Measurements from ENCODE around the gene CDH13.

CDH13 gene

DNA sequence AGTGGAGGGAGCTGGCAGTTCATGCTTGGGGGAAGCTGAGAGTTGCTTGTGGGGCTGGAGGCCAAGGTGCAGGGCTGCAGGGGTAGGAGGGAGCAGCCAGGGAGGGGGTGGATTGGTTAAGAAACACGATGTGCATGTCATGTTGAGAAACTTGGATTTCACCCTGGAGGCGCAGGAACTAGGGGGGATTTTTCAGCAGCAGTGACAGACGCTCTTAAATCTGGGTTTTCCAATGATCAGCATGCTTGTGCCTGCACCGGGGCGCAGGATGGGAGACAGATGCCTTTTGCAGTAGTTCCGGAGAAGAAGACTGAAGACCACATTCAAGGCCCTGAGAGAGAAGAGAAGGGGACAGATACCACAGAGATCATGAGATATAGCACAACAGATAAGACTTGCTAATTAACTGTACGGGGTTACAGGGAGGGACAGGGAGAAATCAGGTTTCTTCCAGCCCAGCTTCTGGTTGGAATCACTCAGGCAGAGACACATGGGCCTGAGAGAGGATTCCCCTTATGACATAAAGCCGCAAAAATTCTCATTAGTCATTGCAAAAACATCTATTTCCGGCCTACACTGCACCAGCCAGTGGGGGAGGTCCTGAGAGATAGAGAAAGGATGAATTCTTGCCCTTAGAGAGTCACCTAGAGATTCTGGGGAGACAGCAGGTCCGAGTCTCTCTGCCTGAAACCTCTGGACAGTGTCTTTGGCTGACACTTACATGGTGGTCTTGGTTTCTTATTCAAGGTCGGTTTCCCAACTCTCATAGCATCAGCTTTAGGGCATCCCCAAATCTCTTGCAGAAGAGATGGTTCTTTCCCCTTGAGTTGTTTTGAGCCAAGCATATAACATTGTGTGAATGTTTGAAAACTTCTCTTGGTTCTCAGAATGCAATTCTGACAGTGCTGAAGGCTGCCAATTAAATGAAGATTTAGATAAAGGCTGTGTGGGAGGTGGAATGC, 27.1 kb downstream of the CDH13 start:
- no peak for DNase-seq

DNA sequence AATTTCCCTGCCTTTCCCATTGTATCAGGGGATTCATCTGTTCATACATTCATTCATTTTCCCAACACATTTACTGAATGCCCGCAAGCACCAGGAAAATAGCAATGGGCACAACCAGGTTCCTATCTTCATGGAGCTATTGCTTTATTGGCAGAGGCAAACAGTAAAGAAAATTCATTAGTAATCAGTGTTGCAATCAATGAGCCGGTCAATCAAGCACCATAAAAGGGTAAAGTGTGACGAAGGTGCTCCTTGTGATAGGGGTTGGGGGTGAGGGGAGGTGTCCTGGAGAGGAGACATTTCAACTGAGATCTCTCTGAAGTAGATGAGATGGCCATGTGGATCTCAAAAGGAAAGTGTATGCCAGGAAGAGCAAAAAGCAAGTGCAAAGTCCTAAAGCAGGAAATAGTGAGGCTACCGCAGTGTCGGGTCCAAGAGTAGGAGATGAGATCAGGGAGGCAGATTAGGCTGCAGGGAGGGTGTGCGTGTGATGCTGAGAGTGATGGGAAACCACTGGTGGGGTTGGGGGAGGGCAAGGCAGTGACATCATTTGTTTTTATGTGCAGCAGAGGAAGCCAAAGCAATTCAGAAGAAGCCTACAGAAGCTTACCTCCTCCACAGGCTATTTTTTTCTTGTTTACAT, 28.4 kb downstream of the CDH13 start:
- no peak for DNase-seq

DNA sequence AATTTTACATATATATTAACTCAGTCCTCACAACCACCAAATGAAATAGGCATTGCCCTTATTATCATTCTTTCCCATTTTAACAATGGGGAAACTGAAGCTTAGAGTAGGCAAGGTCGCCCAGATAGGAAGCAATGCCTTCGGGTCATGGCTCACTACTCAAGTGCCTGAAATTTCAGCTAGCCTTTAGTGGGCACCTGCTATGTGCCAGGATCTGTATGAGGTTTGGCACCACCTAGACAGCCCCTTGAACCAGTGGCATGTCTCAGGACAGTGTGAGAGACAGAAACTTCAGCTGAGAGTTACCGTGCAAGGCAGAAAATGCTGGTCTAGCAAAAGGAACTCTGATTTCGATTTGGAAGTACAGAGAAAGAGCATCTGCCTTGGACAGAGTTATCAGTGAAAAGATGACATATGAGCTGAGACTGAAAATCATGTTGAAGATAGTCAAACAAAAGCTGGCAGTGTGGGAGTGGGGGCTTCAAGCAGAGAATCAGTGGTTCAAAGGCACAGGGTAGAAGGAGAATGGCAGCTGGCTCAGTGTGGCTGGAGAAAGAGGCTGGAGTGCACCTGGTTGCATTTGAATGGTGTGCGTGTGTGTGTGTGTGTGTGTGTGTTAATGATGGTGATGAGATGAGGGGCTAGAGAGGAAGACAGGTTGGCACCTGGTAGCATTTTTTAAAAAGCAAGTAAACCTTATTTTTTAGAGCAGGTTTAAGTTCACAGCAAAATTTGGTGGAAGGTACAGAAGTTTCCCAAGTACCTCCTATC, 29.1 kb downstream of the CDH13 start:
- no peak for DNase-seq

DNA sequence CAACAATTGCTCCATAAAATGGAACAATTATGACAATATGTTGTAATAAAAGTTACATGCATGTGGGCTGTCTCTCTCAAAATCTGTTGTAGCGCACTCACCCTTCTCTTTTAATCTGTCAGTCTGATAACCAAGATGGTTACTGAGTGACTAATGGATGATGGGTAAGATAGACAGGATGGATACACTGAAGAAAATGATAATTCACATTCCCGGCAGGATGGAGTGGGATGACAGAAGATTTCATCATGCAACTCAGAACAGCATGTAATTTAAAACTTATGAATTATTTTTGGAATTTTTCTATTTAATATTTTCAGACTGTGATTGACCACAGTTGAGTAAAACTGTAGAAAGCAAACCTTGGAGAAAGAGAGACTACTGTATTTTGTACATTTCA, 30.5 kb downstream of the CDH13 start:
- no peak for DNase-seq

DNA sequence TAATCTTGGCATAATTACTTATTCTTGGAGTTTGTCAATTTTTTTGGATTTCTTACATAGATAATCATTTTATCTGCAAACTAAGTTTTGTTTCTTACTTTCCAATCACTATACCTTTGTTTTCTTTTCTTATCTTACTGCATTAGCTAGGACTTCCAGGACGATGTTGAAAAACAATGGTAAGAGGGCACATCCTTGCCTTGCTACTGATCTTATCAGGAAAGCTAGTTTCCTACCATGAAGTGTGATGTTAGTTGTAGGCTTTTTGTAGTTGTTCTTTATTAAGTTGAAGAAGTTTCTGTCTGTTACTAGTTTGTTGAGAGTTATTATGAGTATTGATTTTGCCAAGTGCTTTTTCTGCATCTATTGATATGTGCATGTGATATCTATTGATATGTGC, 31.0 kb downstream of the CDH13 start:
- DNase-seq: no peak

DNA sequence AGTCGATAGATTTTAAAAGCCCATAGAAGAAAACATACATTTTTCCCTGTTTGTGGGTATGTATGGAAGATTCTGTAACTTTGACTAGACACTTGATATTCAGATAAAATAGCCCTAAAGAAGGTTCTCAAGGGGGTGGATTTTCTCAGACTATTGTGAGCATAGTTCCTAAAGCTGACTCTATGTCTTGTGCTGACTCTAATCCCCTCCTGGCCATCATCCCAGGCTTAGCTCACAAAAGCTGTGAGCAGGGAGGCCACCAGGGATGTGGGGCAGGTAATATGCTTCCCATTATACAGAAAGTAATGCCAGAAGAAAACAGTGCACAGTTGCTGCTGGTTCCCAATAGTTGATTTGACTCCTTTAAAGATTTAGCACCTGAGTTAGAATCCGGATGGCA, 32.0 kb downstream of the CDH13 start:
- no peak for DNase-seq

DNA sequence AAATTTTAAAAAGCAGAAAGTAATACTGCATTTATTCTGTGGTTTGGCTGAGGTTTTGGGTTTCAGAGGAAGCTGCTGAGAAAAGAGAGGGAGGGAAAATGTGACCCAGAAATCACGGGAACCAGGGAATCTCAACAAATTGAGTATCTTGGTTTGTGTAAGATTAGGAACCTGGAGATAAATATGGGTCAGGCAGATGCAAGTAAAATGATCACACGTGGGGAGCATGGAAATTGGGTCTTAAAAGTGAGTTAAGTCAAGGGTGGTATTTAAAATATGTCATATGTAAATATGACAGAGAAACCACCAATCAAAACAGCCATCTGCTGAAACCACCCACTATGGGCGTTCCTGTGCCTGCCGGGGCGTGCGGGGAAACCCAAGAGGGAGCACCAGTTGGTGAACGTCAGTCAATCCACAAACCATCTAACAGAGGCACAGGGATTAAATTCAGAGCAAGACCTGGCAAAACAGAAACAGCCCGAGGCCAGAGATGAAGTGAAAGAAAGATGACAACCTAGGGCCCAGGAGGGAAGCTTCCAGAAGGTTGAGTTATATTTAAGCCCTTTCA, 33.4 kb downstream of the CDH13 start:
- DNase-seq: no peak

DNA sequence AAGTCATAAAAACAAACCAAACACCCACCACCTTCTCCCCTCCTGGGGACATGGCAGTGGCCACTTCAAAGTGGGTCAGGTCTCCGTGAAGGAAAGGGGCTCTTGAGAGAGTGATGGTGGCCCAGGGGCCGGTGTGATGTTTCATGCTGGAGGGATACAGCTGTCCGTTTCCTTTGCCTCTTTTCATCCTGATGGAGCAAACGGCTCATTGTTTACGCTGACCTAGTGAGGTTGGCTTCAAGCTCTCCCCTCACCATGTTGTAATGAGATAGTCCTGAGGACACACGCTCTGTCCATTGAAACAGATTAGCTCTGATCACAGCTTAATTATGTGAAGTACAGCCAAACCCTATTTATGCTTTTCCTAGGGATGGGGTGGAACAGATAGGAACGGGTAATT, 34.2 kb downstream of the CDH13 start:
- no peak for DNase-seq

DNA sequence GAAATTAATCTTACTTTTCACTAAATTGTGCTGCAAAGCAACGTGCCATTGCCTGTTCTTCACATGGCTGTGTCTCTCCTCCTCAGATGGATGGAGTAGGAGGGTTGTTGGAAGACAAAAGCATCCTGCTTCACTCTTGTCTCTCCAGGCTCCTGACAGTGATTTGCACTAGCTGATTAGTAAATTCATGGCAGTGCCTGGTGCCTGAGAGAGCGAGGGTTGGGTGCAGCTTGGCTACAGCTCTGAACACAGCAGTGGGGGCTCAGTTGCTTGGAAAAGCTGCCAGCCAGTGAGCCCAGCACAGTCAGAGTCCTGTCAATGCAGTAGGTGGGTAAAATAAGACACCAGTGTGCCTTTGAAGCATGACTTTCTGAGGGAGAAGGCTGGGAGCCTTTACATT, 37.4 kb downstream of the CDH13 start:
- DNase-seq: no peak

DNA sequence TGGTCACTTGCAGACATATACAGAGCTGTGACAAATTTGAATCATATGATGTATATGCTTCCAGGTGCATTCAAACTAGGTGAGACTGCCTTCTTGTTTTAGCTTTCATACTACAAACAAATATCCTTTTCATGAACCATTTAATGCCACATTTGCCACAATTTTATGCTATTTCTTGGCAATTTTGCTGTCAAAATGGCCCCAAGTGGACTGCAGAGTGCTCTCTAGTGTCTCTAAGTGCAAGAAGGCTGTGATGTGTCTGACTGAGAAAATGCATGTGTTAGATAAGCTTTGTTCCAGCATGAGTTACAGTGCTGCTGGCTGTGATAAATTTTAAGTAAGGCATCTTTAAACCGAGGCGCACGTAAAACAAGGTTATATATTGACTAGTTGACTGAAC, 38.3 kb downstream of the CDH13 start:
- no peak for DNase-seq

DNA sequence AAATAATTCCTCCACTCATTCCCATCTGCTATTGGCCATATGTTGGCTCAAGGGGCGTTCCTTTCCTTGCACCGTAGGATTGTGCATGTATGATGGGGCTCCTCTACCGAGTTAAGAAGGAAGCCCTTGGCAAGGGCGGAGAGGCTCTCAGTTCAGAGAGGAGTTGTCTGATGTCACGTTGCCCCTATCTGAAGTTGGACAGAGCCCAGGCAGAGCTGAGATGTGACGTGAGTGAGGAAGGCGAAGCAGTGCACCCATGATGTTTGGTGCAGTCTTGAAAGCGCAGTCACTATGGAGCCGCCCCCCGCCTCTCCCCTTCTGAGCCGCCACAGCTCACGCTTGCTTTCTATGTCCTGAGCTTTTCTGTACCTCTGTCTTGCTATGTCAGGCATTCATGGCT, 40.7 kb downstream of the CDH13 start:
- DNase-seq: no peak

DNA sequence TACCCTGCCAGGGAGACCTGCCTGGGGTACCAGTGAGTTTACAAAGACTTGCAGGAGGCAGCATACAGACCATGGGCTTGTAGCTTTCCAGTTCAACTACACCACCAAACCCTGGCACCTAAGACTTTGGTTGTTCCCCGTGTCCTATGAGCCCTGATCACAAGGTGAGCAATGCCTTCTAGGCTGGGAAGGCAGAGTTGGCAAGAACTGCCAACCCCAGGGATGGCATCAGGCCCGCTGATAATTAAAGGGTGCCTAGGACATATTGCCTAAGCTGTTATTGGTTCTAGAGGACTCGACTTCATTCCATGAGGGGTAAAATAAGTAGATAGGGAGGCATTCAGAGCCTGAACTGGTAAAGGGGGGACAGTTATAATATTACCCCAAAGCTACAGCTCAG, 41.3 kb downstream of the CDH13 start:
- DNase-seq: no peak

DNA sequence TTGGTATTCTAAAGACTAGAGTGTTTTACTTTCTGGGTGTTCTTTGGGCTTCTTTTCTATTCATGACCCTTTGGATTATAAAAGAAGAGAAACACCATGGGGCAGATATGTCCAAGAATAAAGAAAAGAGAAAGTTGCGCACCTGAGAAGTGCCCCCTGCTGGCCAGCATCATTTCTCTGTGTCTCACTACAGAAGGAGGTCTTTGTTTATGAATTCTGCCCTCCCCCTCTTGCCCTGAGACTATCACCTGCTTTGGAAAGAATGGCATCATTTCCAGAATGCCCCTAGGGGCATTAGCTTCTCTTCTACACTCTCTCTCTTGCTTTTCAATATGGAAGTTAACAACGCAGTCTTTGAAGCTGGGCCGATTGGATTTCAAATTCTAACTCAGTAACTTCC, 45.0 kb downstream of the CDH13 start:
- no peak for DNase-seq

DNA sequence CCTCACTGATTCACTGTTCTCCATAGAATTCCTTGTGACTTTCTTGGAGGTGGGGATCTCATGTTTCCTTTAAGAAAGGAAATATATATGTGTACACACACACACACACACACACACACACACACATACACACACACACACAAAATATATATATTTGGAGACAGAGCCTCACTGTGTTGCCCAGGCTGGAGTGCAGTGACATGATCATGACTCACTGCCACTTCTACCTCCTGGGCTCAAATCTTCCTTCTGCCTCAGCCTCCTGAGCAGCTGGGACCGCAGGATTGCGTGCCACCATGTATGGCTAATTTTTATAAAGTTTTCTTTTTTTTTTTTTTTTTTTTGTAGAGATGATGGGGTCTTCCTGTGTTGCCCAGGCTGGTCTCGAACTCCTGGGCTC, 45.9 kb downstream of the CDH13 start:
- DNase-seq: no peak

DNA sequence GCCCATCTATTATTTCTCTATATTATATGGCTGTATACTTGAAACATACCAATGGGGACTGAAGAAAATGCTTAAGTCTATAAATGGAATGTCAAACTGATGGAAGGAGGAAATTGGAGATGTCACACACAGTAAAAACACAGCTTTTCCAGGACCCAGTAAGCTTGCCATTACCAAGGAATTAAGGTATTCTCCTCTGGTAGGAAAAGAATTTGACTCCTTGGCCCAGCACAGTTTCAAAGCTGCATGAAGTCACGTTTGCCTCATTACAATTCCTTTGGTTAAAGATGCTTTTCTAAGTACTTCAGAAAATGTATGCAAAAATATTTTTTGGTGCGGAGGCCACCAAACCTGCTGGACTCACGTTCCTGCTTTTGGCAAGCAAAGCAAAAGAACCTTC, 48.5 kb downstream of the CDH13 start:
- no peak for DNase-seq

DNA sequence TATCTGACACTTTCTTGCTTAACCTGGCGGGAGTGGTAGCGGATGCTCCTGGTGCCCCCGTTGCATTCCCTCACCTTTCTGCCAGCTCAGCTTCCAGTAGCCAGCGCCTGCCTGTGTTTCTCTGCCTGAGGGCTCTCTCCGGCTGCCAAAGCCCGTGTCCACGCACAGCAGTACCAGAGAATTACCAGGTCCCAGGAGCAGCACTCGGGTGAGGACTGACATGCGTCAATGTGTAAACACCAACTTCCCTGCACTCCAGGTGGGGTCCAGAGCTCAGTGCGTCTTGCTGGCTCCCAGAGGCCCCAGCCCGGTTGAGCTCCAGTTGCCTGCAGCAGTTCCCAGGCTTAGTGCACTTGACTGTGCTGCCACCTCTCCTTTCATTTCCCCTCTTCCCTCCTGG, 54.8 kb downstream of the CDH13 start:
- DNase-seq: no peak

DNA sequence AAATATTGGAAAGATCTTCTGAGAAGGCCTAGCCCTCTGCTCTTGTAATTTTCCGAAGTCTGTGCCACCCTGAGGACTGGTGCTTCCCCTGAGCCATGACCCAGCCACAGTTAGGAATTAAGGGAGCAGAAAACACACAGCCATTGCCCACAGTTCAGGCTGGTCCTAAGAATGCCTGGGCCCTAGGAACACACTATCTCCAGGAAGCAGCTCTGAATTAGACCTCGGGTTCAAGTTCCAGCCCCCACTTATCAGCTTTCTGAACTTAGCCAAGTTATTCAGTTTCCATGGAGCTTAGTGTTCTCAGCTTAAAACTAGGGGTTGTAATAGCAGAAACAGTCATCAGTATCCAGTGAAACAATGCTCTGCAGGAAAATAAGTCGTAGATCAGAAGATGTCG, 56.0 kb downstream of the CDH13 start:
- DNase-seq: no peak

DNA sequence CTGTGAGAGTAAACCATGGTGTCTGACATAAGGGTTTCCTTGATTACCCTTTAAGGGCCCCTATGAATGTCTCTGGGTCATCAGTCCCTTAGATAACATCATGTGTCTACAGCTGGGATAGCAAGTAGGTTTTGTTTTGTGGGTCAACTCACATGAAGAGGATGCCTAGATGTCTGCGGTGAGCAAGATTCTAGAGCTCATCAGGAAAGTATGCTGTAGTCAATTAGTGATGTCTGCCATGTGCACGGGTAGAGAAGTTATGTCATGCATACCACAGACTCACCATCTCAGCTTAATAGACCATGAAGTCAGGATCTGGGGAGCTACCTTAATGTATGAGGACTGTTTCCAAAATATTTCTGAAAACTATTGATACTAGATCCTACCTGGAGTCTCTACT, 57.5 kb downstream of the CDH13 start:
- DNase-seq: no peak

DNA sequence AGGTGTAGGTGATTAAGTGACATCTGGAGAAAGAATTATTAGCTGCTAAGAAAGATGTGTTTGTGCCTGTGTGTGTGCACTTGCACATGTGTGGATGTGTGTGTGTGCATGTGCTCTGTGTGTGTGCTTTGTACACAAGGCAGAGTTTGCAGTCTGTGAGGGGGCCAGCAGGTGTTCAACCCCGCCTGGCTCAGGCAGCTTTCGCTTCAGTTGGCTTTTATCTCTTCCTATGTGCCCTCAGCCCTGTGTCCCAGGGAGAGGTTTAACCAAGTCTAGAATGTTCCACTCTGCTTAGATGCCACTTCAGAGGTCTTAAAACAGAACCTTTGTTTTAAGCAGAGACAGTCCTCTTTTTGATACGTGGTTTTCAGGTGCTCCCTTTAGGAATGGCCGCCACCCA, 58.8 kb downstream of the CDH13 start:
- no peak for DNase-seq

DNA sequence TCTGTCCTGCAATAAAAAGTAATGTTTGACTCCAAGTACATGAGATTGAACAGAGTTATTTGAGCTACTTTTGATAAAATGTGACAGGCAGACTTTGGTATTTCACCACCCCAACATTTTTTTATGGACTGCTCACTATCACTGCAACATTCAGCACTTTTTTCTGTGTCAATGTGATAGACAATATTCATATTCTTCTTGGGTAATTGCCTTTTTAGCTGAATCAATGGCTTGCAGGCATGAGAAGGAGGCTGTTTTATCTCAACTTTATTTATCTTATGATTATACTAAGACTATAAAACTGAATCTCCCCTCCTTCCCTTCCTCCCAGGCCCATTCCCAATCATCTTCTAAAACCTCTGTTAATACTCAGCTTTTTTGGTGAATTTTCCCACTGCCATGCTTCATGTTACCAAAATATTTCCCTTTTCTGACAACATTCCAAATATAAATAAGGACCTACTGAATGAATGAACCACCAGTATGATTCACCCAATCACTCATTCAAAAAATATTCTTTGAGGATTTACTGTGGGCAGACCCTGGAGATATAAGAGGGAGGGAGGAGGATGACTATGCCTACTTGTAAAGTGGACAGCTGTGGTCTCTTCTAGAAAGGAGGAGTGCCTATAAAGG, 67.6 kb downstream of the CDH13 start:
- no peak for DNase-seq

DNA sequence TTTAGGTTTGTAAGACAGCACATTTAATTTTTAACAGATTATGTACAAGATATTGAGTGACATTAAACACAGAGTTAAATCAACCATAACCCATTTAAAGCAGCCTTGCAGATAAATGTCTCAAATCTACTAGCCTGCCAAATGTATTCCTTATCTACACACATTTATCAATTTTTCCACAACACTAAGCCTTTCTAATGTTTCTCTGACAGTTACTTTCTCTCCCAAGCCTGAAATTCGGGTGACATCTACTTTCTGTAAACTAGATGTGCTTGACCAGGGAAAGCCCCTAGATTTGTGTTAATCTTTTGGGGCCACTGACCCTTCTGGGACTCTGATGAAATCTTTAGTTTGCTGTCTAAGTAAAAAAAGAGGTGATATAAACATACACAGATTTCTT, 69.0 kb downstream of the CDH13 start:
- DNase-seq: no peak

DNA sequence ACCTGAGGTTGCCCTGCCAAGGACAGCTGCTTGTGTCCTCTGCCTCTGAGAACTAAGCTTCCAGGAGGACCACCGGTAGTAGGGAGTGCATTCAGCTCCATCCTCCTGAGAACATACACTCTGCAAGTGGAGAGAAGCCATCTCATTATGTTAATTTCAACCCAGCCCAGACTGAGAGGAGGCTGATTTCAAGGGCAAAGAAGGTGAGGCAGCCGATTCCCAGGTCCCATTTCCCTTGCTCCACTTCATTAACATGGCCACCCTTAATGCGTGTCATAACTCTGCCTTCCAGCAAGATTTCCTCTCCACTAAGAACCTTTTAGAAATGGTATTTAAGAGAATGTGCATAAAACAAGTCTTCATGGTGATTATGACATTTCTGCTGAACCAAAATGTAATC, 72.5 kb downstream of the CDH13 start:
- no peak for DNase-seq

All from NCI-H774 (cell line).